ENCODE measurements around the gene FOXRED2.
"Not testable (repeated sequence)": the region's sequence is repeated elsewhere in the genome, so short reads cannot be mapped to it uniquely, and the experiment has no call there.

The FOXRED2 gene

DNA sequence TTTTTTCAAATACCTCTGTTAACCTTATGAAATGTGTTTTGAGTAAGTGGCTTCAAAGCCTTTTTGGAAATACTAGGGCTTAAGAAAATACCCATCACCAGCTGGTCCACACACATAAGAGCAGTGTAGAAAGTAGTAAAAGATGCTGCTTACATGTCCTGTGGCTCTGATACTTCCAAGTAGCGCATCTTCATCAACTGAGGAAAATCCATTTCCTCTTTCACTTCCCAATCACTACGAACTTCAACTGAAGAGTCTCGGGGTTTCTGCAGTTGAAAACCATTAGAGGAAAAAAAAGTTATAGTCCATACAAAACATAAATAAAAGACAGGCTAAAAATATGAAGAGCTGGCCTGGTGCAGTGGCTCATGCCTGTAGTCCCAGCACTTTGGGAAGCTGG is 13.6 kb upstream of the FOXRED2 start:
- H3K27ac ChIP-seq = no peak overlapping the region
- TF ChIP-seq, protein P1, sequence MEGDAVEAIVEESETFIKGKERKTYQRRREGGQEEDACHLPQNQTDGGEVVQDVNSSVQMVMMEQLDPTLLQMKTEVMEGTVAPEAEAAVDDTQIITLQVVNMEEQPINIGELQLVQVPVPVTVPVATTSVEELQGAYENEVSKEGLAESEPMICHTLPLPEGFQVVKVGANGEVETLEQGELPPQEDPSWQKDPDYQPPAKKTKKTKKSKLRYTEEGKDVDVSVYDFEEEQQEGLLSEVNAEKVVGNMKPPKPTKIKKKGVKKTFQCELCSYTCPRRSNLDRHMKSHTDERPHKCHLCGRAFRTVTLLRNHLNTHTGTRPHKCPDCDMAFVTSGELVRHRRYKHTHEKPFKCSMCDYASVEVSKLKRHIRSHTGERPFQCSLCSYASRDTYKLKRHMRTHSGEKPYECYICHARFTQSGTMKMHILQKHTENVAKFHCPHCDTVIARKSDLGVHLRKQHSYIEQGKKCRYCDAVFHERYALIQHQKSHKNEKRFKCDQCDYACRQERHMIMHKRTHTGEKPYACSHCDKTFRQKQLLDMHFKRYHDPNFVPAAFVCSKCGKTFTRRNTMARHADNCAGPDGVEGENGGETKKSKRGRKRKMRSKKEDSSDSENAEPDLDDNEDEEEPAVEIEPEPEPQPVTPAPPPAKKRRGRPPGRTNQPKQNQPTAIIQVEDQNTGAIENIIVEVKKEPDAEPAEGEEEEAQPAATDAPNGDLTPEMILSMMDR (IDR thresholded peaks at IDR 0.05) = no peak
- H3K4me3 ChIP-seq (ENCODE audit: low read depth, low read length) = no peak overlapping the region
- H3K79me2 ChIP-seq = no peaks in the 10 kb centered on the region
- no peaks in the 10 kb centered on the region for H3K27me3 ChIP-seq (ENCODE audit: control insufficient read depth, insufficient read depth, low read length)
- no peak overlapping the region for H2AFZ ChIP-seq
- H3K4me1 ChIP-seq = no peaks in the 10 kb centered on the region
- H3K36me3 ChIP-seq (ENCODE audit: control insufficient read depth, insufficient read depth, low read length) = no peaks in the 10 kb centered on the region
- no peaks in the 10 kb centered on the region for H3K9me3 ChIP-seq (ENCODE audit: control insufficient read depth, low read length)
- H3K4me2 ChIP-seq (ENCODE audit: low read length) = no peak overlapping the region
- H3K9ac ChIP-seq = no peak overlapping the region

DNA sequence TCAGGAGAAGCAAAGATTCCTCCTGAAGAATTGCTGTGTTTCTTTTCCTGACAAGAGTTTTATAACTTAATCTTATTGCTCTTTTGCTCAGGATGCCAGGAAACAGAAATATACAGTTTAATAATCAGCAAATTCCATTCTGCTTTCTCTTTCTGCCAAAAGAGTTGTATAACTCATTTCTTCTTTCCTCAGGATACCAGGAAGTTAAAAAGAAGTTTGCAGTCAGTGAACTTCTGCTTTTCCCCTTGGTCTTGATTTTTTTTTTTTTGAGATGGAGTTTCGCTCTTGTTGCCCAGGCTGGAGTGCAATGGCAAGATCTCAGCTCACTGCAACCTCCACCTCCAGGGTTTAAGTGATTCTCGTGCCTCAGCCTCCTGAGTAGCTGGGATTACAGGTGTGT is 13.1 kb upstream of the FOXRED2 start:
- H3K9ac ChIP-seq; H3K9me3 ChIP-seq (ENCODE audit: control insufficient read depth, low read length); H2AFZ ChIP-seq; H3K4me3 ChIP-seq (ENCODE audit: low read depth, low read length); H3K4me1 ChIP-seq; H3K27ac ChIP-seq; H3K4me2 ChIP-seq (ENCODE audit: low read length); H3K36me3 ChIP-seq (ENCODE audit: control insufficient read depth, insufficient read depth, low read length); H3K27me3 ChIP-seq (ENCODE audit: control insufficient read depth, insufficient read depth, low read length); H3K79me2 ChIP-seq: not testable (repeated sequence)

DNA sequence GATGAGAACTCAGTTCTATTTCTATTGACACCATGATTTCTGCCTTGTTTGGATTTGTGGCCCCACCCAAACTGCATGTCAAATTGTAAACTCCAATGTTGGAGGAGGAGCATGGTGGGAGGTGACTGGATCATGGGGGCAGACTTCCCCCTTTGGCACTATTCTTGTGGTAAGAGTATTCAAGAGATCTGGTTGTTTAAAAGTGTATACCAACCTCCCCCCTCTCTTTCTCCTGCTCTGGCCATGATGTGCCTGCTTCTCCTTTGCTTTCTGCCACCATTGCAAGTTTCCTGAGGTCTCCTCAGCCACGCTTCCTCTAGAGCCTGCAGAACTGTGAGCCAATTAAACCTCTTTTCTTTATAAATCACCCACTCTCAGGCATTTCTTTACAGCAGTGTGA is 7.9 kb upstream of the FOXRED2 start:
- no peak overlapping the region for H3K4me2 ChIP-seq (ENCODE audit: low read length)
- H3K4me3 ChIP-seq (ENCODE audit: low read depth, low read length) = no peak overlapping the region
- H3K27ac ChIP-seq = no peak overlapping the region
- no peak overlapping the region for H2AFZ ChIP-seq
- no peaks in the 10 kb centered on the region for H3K27me3 ChIP-seq (ENCODE audit: control insufficient read depth, insufficient read depth, low read length)
- H3K4me1 ChIP-seq = no peaks in the 10 kb centered on the region
- TF ChIP-seq, protein P1 (IDR thresholded peaks at IDR 0.05) = no peak
- no peak overlapping the region for H3K9ac ChIP-seq
- H3K79me2 ChIP-seq = no peaks in the 10 kb centered on the region
- no peaks in the 10 kb centered on the region for H3K36me3 ChIP-seq (ENCODE audit: control insufficient read depth, insufficient read depth, low read length)
- no peaks in the 10 kb centered on the region for H3K9me3 ChIP-seq (ENCODE audit: control insufficient read depth, low read length)

DNA sequence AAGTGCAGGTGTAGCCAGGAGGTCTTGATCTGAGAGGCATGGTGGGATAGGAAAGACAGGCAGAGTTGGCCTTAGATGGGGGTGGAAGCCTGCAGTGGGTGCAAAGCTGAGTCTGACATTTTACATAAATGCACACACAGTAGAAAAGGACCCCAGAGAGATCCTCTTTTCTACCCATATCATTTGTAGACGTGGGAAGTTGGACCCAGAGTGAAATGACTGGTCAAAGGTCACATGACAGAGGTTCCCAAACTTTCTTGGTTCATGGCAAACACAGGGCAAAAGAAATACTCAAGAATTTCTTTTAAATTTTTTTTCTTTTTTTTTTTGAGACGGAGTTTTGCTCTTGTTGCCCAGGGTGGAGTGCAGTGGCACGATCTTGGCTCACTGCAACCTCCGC is 6.2 kb upstream of the FOXRED2 start:
- Histone ChIP-seq H3K9me3 (ENCODE audit: control insufficient read depth, low read length) (no peaks in the 10 kb centered on the region), H3K79me2 (no peaks in the 10 kb centered on the region), H3K4me3 (ENCODE audit: low read depth, low read length) (no peak overlapping the region), H3K27ac (no peak overlapping the region), H3K36me3 (ENCODE audit: control insufficient read depth, insufficient read depth, low read length) (no peaks in the 10 kb centered on the region), H3K4me2 (ENCODE audit: low read length) (no peak overlapping the region), H3K9ac (no peak overlapping the region), H2AFZ (no peak overlapping the region), H3K27me3 (ENCODE audit: control insufficient read depth, insufficient read depth, low read length) (no peaks in the 10 kb centered on the region), H3K4me1 (no peaks in the 10 kb centered on the region)
- TF ChIP-seq, protein P1 (IDR thresholded peaks at IDR 0.05) = no peak

DNA sequence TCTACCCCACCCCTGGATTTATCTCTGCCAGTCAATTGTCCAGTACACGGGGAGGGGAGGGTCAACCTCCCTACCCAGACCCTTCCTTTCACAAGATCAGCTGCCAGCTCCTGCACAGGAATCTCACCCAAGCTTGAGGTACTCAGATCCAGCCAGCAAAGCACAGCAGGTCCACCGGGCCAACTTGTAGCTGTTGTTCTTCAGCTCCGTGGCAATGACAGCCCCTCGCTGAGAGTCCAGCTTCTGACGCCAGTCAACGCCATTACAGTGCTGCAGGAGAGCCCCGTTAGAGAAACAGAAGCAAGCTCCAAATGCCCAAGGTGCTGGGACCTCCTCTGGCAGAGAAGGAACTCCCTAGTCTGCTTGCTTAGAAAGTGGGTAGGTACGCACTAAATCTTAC is 5.5 kb upstream of the FOXRED2 start:
- H3K36me3 ChIP-seq (ENCODE audit: control insufficient read depth, insufficient read depth, low read length) = no peaks in the 10 kb centered on the region
- H3K4me1 ChIP-seq = no peaks in the 10 kb centered on the region
- TF ChIP-seq, protein P1 (IDR thresholded peaks at IDR 0.05) = no peak
- H2AFZ ChIP-seq = no peak overlapping the region
- no peaks in the 10 kb centered on the region for H3K27me3 ChIP-seq (ENCODE audit: control insufficient read depth, insufficient read depth, low read length)
- no peaks in the 10 kb centered on the region for H3K9me3 ChIP-seq (ENCODE audit: control insufficient read depth, low read length)
- no peak overlapping the region for H3K9ac ChIP-seq
- no peak overlapping the region for H3K4me2 ChIP-seq (ENCODE audit: low read length)
- no peak overlapping the region for H3K27ac ChIP-seq
- no peaks in the 10 kb centered on the region for H3K79me2 ChIP-seq
- no peak overlapping the region for H3K4me3 ChIP-seq (ENCODE audit: low read depth, low read length)

Measured in parathyroid adenoma (tissue), 2 donors.